ENCODE measurements around the gene PRKCI.

PRKCI gene

DNA sequence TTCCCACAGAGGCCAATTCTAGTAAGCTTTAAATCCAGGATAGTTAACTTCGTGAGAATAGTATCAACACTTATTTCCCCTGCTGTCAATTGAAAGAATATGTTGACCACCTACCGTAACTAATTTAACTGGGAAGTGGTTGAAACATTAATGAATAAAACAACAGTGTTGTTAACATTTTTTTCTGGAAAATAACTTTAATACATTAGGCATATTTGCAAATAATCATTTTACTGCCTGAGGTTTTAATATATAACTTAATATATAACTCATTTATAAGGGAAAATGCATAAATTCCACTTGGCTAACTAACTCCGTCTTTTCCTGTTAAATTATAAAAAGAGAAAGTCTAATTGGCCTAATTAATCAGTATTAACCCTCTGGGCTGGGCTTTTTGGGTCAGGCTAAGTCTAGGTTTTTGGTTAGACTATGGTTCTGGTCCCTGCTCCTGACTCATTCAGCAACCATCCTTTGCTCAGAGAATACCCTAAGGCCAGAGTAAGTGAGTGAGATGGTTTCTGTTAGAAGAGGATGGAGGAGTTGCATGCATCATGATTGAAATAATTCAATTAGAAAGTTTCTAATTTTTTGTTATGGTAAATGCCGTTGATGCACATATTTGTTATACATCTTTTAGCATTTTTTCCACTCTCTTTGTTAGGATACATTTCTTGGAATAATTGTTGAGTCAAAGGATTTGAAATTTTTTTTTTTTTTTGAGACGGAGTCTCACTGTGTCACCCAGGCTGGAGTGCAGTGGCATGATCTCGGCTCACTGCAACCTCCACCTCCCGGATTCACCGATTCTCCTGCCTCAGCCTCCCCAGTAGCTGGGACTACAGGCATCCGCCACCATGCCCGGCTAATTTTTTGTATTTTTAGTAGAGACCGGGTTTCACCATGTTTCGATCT lies 124.5 kb downstream of the PRKCI start:
- DNase-seq (ENCODE audit: low spot score) = no peak

- DNase-seq (ENCODE audit: low spot score) = no peak
Observed at GRCh38 chr3:170350515-170351413, 128.5 kb downstream of the PRKCI start.

DNA sequence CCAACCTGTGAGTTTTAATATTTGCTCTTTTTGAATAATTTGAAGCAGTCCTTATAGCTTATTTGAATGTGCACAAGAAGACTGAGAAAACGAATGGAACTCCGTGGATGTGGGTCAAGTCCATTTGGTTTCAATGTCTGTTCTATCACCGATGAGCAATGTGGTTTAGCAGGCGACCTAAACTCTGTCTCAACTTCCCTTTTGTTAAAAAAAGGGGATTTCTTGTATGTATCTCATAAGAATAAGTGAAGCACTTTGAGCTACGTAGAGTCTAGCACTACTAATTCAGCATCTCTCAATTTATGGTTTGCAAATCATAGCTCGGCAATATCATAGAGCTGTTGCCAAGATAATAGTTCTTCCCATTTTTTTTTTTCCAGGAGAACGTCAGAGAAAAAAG lies 130.7 kb downstream of the PRKCI start:
- no peak for DNase-seq (ENCODE audit: low spot score)

- DNase-seq (ENCODE audit: low spot score) = no peak
Observed at GRCh38 chr3:170353485-170353884, 131.3 kb downstream of the PRKCI start.

DNA sequence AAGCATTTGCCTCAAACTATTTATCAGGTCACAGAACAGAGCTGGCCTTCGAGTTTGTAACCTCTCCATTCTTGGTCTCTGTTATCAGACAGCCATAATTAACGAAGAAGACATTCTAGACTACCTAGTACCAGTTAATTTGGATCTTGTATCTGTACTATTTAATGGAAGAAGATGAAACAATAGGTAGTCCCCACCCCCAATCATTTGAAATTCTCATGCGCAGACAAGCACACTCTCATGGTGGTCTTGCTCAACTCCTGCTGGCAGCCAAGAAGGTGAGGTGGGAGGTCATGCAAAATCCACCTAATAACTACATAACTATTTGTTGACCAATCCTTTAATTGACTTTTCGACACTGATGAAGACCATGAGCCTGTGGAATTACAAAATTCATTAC lies 132.5 kb downstream of the PRKCI start:
- DNase-seq (ENCODE audit: low spot score) = no peak
